Measurements from ENCODE around the gene CTNNBIP1. TPM values are rescaled to one million over a fixed set of nuclear protein-coding genes. Genes with fewer than 3 reads are reported as not detected.

CTNNBIP1 gene
- total RNA-seq, 1 donor from 2014 or later = 35.0 TPM

GRCh38 chr1:9823943-9824701 is 85.9 kb downstream of the CTNNBIP1 start, which contains the start of gene CLSTN1:
TSS of gene CLSTN1 (minus strand) at chr1:9823965. CDS start at chr1:9823733, 232 bp downstream.
- H3K4me1 ChIP-seq = peaks cover 32% of the 10 kb centered on the region
- ATAC-seq = peak; percentile 84 to 90

GRCh38 chr1:9823693-9823942 is 86.5 kb downstream of the CTNNBIP1 start:
- no peaks in the 10 kb centered on the region for H3K36me3 ChIP-seq
- peak; percentile 24 to 52 for ATAC-seq
- H3K27ac ChIP-seq = peak overlapping the region; percentile 67
- no peaks in the 10 kb centered on the region for H3K9me3 ChIP-seq
- TF ChIP-seq CTCF (IDR thresholded peaks at IDR 0.05) = no peak
- peak overlapping the region; percentile 93 for H3K4me3 ChIP-seq
- no peaks in the 10 kb centered on the region for H3K27me3 ChIP-seq (ENCODE audit: low read depth)
- intact Hi-C loops (cut with DNase I) = no loop called here
- no peak for DNase-seq
- peaks cover 32% of the 10 kb centered on the region for H3K4me1 ChIP-seq

More at GRCh38 chr1:9823943-9824701, 85.9 kb downstream of the CTNNBIP1 start, which contains the start of gene CLSTN1:
- no peaks in the 10 kb centered on the region for H3K9me3 ChIP-seq
- intact Hi-C loops (cut with DNase I) = no loop called here
- TF ChIP-seq CTCF (IDR thresholded peaks at IDR 0.05) = no peak
- peak within 1 kb of the TSS; percentile 79 for H3K27ac ChIP-seq
- no peaks in the 10 kb centered on the region for H3K36me3 ChIP-seq
- H3K27me3 ChIP-seq (ENCODE audit: low read depth) = no peaks in the 10 kb centered on the region
- peak within 1 kb of the TSS; percentile 93 for H3K4me3 ChIP-seq
- DNase-seq = peak; percentile 92

- no peaks in the 10 kb centered on the region for H3K36me3 ChIP-seq
- H3K4me3 ChIP-seq = peak overlapping the region; percentile 93
- DNase-seq = no peak
- no peak for TF ChIP-seq CTCF (IDR thresholded peaks at IDR 0.05)
- no peaks in the 10 kb centered on the region for H3K27me3 ChIP-seq (ENCODE audit: low read depth)
- H3K4me1 ChIP-seq = peaks cover 32% of the 10 kb centered on the region
- no peaks in the 10 kb centered on the region for H3K9me3 ChIP-seq
- intact Hi-C loops (cut with DNase I) = no loop called here
- ATAC-seq = peak; percentile 4 to 23
- H3K27ac ChIP-seq = peak overlapping the region; percentile 67
Observed at GRCh38 chr1:9822897-9823692, 87.0 kb downstream of the CTNNBIP1 start.

- Histone ChIP-seq H3K4me1 (peaks cover 32% of the 10 kb centered on the region), H3K27me3 (ENCODE audit: low read depth) (no peaks in the 10 kb centered on the region), H3K4me3 (peak overlapping the region; percentile 93), H3K9me3 (no peaks in the 10 kb centered on the region), H3K36me3 (no peaks in the 10 kb centered on the region), H3K27ac (no peak overlapping the region)
- intact Hi-C loops (cut with DNase I) = no loop called here
- DNase-seq = no peak
- no peak for ATAC-seq
- TF ChIP-seq CTCF (IDR thresholded peaks at IDR 0.05) = no peak
Observed at GRCh38 chr1:9822490-9822889, 87.6 kb downstream of the CTNNBIP1 start.

GRCh38 chr1:9821710-9822109 is 88.4 kb downstream of the CTNNBIP1 start:
- intact Hi-C loops (cut with DNase I) = no loop called here
- Histone ChIP-seq H3K4me1 (peaks cover 32% of the 10 kb centered on the region), H3K36me3 (no peaks in the 10 kb centered on the region), H3K27ac (no peak overlapping the region), H3K4me3 (no peak overlapping the region), H3K27me3 (ENCODE audit: low read depth) (no peaks in the 10 kb centered on the region), H3K9me3 (no peaks in the 10 kb centered on the region)
- TF ChIP-seq CTCF (IDR thresholded peaks at IDR 0.05) = no peak
- DNase-seq (no peak), ATAC-seq (no peak)
